ENCODE results near the gene CALHM3.

- TF ChIP-seq EZH2 (IDR thresholded peaks at IDR 0.05; ENCODE audit: borderline replicate concordance, low read depth, low read length, poor library complexity, severe bottlenecking) (no peak), CTCF (conservative IDR thresholded peaks at IDR 0.05; ENCODE audit: low read depth, low read length) (no peak)
Measured at GRCh38 chr10:103478671-103479070, 369 bp downstream of the CALHM3 start.

Measured in A673 (cell line).